Measurements from ENCODE around the gene F10.

The F10 gene

DNA sequence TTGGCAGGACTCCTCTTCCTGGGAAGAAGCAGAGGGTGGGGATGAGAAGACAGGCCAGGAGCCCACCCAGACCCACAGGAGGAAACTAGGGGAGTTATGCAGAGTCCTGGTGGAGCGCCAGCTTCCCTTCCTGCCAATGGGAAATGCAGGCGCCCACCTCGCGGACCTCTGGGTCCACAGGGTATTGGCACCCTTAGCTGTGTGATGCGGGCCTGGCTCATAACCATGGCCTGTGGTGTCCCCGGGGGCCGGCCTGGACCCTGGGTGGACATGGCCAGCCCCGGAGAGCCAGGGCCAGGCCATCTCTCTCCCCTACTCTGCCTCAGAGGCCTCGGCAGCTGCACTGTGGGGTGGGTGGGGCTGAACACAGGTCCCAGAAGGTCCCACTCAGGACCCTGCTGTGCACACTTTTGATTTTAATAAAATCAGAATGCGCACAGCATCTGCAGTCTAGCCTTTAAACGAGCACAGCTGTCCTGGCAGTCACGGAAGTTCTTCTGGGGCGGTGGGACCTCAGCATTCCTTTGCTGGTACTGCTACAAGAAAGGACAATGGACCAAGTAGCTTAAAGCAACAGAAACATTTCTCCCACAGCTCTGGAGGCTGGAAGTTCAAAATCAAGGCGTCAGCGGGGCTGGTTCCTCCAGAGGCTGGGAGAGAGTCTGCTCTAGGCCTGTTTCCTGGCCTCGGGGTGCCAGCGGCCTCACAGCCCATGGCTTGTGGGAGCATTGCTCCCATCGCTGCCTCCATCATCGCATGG is 1.8 kb downstream of the F10 start:
- TF ChIP-seq, protein P1, sequence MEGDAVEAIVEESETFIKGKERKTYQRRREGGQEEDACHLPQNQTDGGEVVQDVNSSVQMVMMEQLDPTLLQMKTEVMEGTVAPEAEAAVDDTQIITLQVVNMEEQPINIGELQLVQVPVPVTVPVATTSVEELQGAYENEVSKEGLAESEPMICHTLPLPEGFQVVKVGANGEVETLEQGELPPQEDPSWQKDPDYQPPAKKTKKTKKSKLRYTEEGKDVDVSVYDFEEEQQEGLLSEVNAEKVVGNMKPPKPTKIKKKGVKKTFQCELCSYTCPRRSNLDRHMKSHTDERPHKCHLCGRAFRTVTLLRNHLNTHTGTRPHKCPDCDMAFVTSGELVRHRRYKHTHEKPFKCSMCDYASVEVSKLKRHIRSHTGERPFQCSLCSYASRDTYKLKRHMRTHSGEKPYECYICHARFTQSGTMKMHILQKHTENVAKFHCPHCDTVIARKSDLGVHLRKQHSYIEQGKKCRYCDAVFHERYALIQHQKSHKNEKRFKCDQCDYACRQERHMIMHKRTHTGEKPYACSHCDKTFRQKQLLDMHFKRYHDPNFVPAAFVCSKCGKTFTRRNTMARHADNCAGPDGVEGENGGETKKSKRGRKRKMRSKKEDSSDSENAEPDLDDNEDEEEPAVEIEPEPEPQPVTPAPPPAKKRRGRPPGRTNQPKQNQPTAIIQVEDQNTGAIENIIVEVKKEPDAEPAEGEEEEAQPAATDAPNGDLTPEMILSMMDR (IDR thresholded peaks at IDR 0.05; ENCODE audit: insufficient read depth, low read length, poor library complexity, severe bottlenecking) = no peak
- no peaks in the 10 kb centered on the region for H3K27me3 ChIP-seq (replicated peaks; ENCODE audit: control insufficient read depth, insufficient read depth, low read length)
- no peaks in the 10 kb centered on the region for H3K36me3 ChIP-seq (ENCODE audit: control insufficient read depth, insufficient read depth, low read length)
- no peak for DNase-seq (ENCODE audit: extremely low read depth, insufficient read length)
- no peak overlapping the region for H3K4me3 ChIP-seq (replicated peaks; ENCODE audit: low read depth, low read length)

DNA sequence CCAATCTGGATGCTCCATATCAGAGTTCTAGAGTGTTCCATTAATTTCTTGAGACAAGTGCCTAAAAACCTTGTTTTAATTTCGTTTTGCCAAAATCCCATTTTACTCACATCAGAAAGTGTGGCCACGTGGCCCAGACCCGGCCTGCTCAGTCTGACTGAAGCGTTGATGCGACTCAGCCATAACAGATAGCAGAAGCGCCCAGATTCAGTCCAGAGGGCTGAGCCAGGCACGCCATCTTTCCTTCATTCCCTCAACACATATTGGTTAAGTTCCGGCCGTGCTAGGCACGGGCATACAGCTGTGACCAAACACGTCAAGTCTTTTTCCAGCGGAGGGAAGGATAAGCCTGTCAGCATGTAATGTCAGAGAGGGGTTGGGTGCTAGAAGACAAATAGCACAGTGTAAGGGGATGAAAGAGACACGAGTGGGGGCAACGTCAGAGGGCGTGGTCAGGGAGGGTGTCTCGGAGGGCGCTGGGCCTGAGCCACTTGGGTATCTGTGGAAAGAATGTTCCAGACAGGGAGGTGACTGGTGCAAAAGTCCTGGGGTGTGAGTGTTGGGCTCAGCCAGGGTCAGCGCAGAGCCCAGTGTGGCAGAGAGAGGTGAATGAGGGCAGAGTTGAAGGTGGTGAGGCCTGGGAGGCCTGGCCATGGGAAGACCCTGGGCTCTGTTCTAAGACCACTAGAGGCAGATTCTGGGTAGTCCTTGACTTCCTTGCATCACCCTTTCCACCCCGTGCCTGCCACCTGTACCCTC is 3.1 kb downstream of the F10 start:
- H3K4me3 ChIP-seq (replicated peaks; ENCODE audit: low read depth, low read length) = no peak overlapping the region
- DNase-seq (ENCODE audit: extremely low read depth, insufficient read length) = no peak
- TF ChIP-seq, protein P1 (IDR thresholded peaks at IDR 0.05; ENCODE audit: insufficient read depth, low read length, poor library complexity, severe bottlenecking) = no peak
- H3K36me3 ChIP-seq (ENCODE audit: control insufficient read depth, insufficient read depth, low read length) = no peaks in the 10 kb centered on the region
- H3K27me3 ChIP-seq (replicated peaks; ENCODE audit: control insufficient read depth, insufficient read depth, low read length) = no peaks in the 10 kb centered on the region

DNA sequence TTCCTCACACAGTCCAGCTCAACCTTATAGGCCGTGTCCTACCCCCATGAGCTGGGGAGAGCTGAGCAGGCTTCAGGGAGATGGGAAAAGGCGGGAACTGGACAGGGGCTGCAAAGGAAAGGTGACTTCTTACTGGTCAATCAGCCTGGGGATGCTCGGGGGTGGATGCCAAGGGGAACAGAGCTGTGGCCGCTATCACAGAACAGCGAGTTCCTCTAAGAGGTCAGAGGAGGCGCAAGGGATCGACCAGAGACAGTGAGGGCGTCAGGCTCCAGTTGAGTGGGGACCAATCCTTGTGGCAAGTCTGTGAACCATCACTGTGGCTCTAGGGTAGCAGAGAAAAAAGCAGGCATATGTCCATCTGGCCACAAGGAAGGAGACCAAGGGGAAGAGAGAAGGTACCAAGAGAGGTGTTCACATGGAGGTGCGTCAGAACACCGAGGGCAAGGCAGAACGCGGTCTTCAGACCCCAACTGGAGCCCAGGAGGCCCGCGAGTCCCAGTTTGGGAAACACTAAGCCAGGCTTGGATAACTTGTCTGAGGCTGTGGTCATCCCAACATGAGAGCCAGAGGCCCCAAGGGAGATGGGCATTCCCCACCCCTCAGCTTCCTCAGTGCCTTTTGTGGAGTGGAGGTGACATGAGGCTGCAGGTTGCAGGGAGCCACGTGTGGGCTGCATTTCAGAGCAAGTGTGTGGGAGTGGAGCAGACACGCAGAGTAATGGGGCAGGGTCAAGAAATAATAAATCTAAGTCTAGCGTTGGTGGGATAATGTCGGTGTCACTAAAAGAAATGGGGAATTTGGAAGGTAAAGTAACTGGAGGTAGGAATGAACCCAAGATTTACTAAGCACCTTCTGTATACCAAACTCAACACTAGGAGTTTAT is 3.9 kb downstream of the F10 start:
- Histone ChIP-seq H3K4me3 (replicated peaks; ENCODE audit: low read depth, low read length) (no peak overlapping the region), H3K36me3 (ENCODE audit: control insufficient read depth, insufficient read depth, low read length) (no peaks in the 10 kb centered on the region), H3K27me3 (replicated peaks; ENCODE audit: control insufficient read depth, insufficient read depth, low read length) (no peaks in the 10 kb centered on the region)
- TF ChIP-seq, protein P1 (IDR thresholded peaks at IDR 0.05; ENCODE audit: insufficient read depth, low read length, poor library complexity, severe bottlenecking) = no peak
- DNase-seq (ENCODE audit: extremely low read depth, insufficient read length) = no peak

DNA sequence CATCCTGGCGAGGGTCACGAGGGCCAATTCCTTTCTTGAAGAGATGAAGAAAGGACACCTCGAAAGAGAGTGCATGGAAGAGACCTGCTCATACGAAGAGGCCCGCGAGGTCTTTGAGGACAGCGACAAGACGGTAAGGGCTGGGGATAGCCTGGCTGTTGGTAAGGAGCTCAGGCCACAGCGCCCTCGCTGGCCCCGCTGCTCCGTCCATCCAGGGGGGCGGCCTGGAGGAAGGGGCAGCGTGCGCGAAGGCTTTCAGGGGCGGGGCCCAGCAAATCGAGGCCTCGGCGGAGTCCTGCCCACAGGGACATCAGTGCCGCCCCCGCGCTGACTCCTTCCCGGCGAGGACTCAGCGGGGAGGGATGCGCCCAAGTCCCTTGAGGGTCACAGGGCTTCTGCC is 6.9 kb downstream of the F10 start:
- no peaks in the 10 kb centered on the region for H3K36me3 ChIP-seq (ENCODE audit: control insufficient read depth, insufficient read depth, low read length)
- H3K27me3 ChIP-seq (replicated peaks; ENCODE audit: control insufficient read depth, insufficient read depth, low read length) = no peaks in the 10 kb centered on the region
- H3K4me3 ChIP-seq (replicated peaks; ENCODE audit: low read depth, low read length) = no peak overlapping the region
- DNase-seq (ENCODE audit: extremely low read depth, insufficient read length) = no peak
- TF ChIP-seq, protein P1 (IDR thresholded peaks at IDR 0.05; ENCODE audit: insufficient read depth, low read length, poor library complexity, severe bottlenecking) = no peak

DNA sequence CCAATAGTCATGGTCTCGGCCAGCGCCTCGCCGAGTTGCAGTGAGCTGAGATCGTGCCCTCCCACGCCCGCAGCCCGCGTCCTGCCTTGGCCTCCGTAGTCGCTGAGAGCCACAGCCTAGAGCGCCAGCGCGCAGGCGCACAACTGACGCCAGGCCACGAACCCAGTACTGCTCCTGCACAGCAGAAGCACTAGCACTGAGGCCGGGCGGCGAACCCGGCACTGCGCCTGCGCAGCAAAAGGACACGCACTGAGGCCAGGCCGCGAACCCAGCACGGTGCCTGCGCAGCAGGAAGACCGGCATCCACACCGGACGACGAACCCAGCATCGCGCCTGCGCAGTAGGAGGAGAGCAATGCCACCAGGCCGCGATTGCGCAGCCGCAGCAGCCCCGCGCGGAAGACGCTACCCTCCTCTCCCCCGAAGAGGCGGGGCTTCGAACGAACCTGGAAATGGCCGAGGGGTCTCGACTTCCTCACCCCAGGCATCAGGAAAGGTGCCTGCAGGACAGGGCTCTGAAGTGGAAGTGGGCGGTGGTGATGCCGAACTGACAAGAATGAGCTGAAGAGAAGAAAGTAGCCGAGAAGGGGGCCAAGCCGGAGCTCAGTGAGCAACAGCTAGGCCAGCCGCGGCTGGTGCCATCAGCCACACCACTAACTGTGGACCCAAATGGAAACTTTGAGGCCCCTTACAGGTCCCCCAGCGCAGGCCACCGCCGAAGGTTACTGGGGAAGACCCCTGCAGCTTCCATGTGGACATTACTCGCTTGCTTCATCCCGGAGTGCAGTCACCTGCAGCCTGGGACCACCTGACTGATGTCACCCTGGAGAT is 7.5 kb downstream of the F10 start:
- DNase-seq (ENCODE audit: extremely low read depth, insufficient read length) = no peak
- Histone ChIP-seq H3K36me3 (ENCODE audit: control insufficient read depth, insufficient read depth, low read length) (no peaks in the 10 kb centered on the region), H3K27me3 (replicated peaks; ENCODE audit: control insufficient read depth, insufficient read depth, low read length) (no peaks in the 10 kb centered on the region), H3K4me3 (replicated peaks; ENCODE audit: low read depth, low read length) (no peak overlapping the region)
- TF ChIP-seq, protein P1 (IDR thresholded peaks at IDR 0.05; ENCODE audit: insufficient read depth, low read length, poor library complexity, severe bottlenecking) = no peak

All from GM06990 (cell line).